ENCODE results near the gene C8B.

C8B gene

GRCh38 chr1:56966698-56966999, 834 bp upstream of the C8B start:
- TF ChIP-seq CTCF (IDR thresholded peaks at IDR 0.05; ENCODE audit: low read depth, low read length, poor library complexity, severe bottlenecking) (no peak), EZH2phosphoT487 (IDR thresholded peaks at IDR 0.05; ENCODE audit: borderline replicate concordance, low read length) (no peak)
- H3K27ac ChIP-seq (ENCODE audit: low read depth, low read length): no peak overlapping the region
- H4K20me1 ChIP-seq (ENCODE audit: control insufficient read depth, insufficient read depth, low read depth, low read length): no peaks in the 10 kb centered on the region
- no peaks in the 10 kb centered on the region for H3F3A ChIP-seq (ENCODE audit: control insufficient read depth, insufficient read depth)
- no peaks in the 10 kb centered on the region for H3K36me3 ChIP-seq (ENCODE audit: control insufficient read depth, low read length)
- H3K9me3 ChIP-seq (ENCODE audit: control insufficient read depth, insufficient read depth, low read length): no peaks in the 10 kb centered on the region; the same call in 1 of the 2 replicates
- no peaks in the 10 kb centered on the region for H3K4me1 ChIP-seq (ENCODE audit: control insufficient read depth, low read length)
- no peaks in the 10 kb centered on the region for H3K79me2 ChIP-seq (ENCODE audit: control insufficient read depth, low read length)
- H3K9me2 ChIP-seq (replicated peaks; ENCODE audit: control insufficient read depth, low read length): no peaks in the 10 kb centered on the region
- no peaks in the 10 kb centered on the region for H3K27me3 ChIP-seq (ENCODE audit: control insufficient read depth, low read length)
- no peak overlapping the region for H3K4me2 ChIP-seq (ENCODE audit: low read length)
- H3K4me3 ChIP-seq (ENCODE audit: low read length): no peak overlapping the region

- no peaks in the 10 kb centered on the region; the same call in 1 of the 2 replicates for H3K9me3 ChIP-seq (ENCODE audit: control insufficient read depth, insufficient read depth, low read length)
- H3K4me3 ChIP-seq (ENCODE audit: low read length): no peak overlapping the region
- no peaks in the 10 kb centered on the region for H3F3A ChIP-seq (ENCODE audit: control insufficient read depth, insufficient read depth)
- H4K20me1 ChIP-seq (ENCODE audit: control insufficient read depth, insufficient read depth, low read depth, low read length): no peaks in the 10 kb centered on the region
- no peak overlapping the region for H3K4me2 ChIP-seq (ENCODE audit: low read length)
- H3K27me3 ChIP-seq (ENCODE audit: control insufficient read depth, low read length): no peaks in the 10 kb centered on the region
- no peaks in the 10 kb centered on the region for H3K79me2 ChIP-seq (ENCODE audit: control insufficient read depth, low read length)
- H3K9me2 ChIP-seq (replicated peaks; ENCODE audit: control insufficient read depth, low read length): no peaks in the 10 kb centered on the region
- no peaks in the 10 kb centered on the region for H3K36me3 ChIP-seq (ENCODE audit: control insufficient read depth, low read length)
- no peak overlapping the region for H3K27ac ChIP-seq (ENCODE audit: low read depth, low read length)
- H3K4me1 ChIP-seq (ENCODE audit: control insufficient read depth, low read length): no peaks in the 10 kb centered on the region
- TF ChIP-seq EZH2phosphoT487 (IDR thresholded peaks at IDR 0.05; ENCODE audit: borderline replicate concordance, low read length) (no peak), CTCF (IDR thresholded peaks at IDR 0.05; ENCODE audit: low read depth, low read length, poor library complexity, severe bottlenecking) (no peak)
These were observed 624 bp downstream of the C8B start for GRCh38 chr1:56965191-56965590.

DNA sequence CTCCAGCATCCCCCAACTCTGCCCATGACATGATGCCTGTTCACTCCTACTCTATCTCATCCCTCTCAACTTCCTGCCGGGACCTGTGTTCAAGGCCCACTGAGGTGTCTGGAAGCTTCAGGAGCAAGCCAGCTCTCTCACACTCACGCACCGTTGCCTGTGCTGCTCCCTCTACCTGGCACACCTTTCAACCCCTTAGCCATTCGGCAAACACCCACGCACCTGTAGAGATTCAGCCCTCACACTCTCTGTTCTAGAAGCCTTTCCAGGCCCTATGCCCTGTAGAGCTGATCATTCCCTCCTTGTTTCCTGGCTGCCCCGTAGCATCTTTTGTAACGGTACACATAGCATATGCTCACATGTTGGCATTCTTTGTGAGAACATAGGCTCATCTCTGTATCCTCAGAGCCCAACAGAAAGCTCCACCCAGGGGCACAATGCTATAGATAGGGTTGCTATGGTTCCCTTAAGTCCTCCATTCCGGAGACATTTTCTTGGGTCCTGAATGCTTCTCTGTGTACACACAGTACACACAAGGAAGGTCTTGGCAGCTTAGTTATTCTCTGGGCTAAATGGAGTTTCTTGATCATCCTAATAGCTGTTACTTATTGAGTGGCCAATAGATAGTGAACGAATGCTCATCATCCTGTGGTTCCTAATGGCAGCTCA, 1.3 kb downstream of the C8B start:
- H3K4me3 ChIP-seq (ENCODE audit: low read length): no peak overlapping the region
- no peaks in the 10 kb centered on the region for H3K36me3 ChIP-seq (ENCODE audit: control insufficient read depth, low read length)
- H3K27me3 ChIP-seq (ENCODE audit: control insufficient read depth, low read length): no peaks in the 10 kb centered on the region
- no peak for TF ChIP-seq CTCF (IDR thresholded peaks at IDR 0.05; ENCODE audit: low read depth, low read length, poor library complexity, severe bottlenecking)
- TF ChIP-seq EZH2phosphoT487 (IDR thresholded peaks at IDR 0.05; ENCODE audit: borderline replicate concordance, low read length): no peak
- H4K20me1 ChIP-seq (ENCODE audit: control insufficient read depth, insufficient read depth, low read depth, low read length): no peaks in the 10 kb centered on the region
- H3K4me2 ChIP-seq (ENCODE audit: low read length): no peak overlapping the region
- H3K4me1 ChIP-seq (ENCODE audit: control insufficient read depth, low read length): no peaks in the 10 kb centered on the region
- no peaks in the 10 kb centered on the region for H3K9me2 ChIP-seq (replicated peaks; ENCODE audit: control insufficient read depth, low read length)
- no peaks in the 10 kb centered on the region for H3F3A ChIP-seq (ENCODE audit: control insufficient read depth, insufficient read depth)
- H3K9me3 ChIP-seq (ENCODE audit: control insufficient read depth, insufficient read depth, low read length): no peaks in the 10 kb centered on the region; the same call in 1 of the 2 replicates
- H3K27ac ChIP-seq (ENCODE audit: low read depth, low read length): no peak overlapping the region
- no peaks in the 10 kb centered on the region for H3K79me2 ChIP-seq (ENCODE audit: control insufficient read depth, low read length)

Measured in DOHH2 (cell line).